ENCODE data around the gene KLHL10.

KLHL10 gene

GRCh38 chr17:41895617-41896016 lies 58.0 kb downstream of the KLHL10 start:
- H3K9ac ChIP-seq (ENCODE audit: low read depth in 1 of 2, low read length in 2 of 2) = no peak overlapping the region
- H3K36me3 ChIP-seq (ENCODE audit: control insufficient read depth in 2 of 2, insufficient read depth in 2 of 2, low read length in 2 of 2) = peaks cover 66 to 71% of the 10 kb centered on the region in 2 donors
- no peak overlapping the region for H3K27ac ChIP-seq (ENCODE audit: low read depth in 2 of 2, low read length in 2 of 2)
- no peak overlapping the region for H3K4me3 ChIP-seq (ENCODE audit: low read length in 2 of 2)
- H3K27me3 ChIP-seq (ENCODE audit: control insufficient read depth in 2 of 2, insufficient read depth in 2 of 2, low read length in 2 of 2) = no peaks in the 10 kb centered on the region
- H3K9me3 ChIP-seq (ENCODE audit: control insufficient read depth in 2 of 2, low read length in 2 of 2) = no peaks in the 10 kb centered on the region
- H3K4me1 ChIP-seq (ENCODE audit: control insufficient read depth in 2 of 2, insufficient read depth in 2 of 2, low read length in 2 of 2) = no peaks in the 10 kb centered on the region

GRCh38 chr17:41896726-41897125 lies 59.1 kb downstream of the KLHL10 start:
- no peaks in the 10 kb centered on the region for H3K27me3 ChIP-seq (ENCODE audit: control insufficient read depth in 2 of 2, insufficient read depth in 2 of 2, low read length in 2 of 2)
- no peak overlapping the region for H3K27ac ChIP-seq (ENCODE audit: low read depth in 2 of 2, low read length in 2 of 2)
- H3K4me1 ChIP-seq (ENCODE audit: control insufficient read depth in 2 of 2, insufficient read depth in 2 of 2, low read length in 2 of 2) = no peaks in the 10 kb centered on the region
- H3K36me3 ChIP-seq (ENCODE audit: control insufficient read depth in 2 of 2, insufficient read depth in 2 of 2, low read length in 2 of 2) = peaks cover 69 to 74% of the 10 kb centered on the region in 2 donors
- H3K9me3 ChIP-seq (ENCODE audit: control insufficient read depth in 2 of 2, low read length in 2 of 2) = no peaks in the 10 kb centered on the region
- no peak overlapping the region for H3K4me3 ChIP-seq (ENCODE audit: low read length in 2 of 2)
- H3K9ac ChIP-seq (ENCODE audit: low read depth in 1 of 2, low read length in 2 of 2) = no peak overlapping the region

Data from mucosa of rectum (tissue), 2 donors.